HEK293T (cell line): Measurements from ENCODE around the gene NAGK.
"Not testable (repeated sequence)": the region's sequence is repeated elsewhere in the genome, so short reads cannot be mapped to it uniquely, and the experiment has no call there.

Experiments
- CTCF ChIA-PET: fragments of 350-600 bp; formaldehyde crosslinking; extraction: SDS; loops from one replicate; lab custom pipeline; 2021; ENCODE audit warnings: antibody characterized with exemption, inconsistent platforms; lab: Yijun Ruan, JAX
- POLR2A ChIA-PET: fragments of 350-600 bp; formaldehyde crosslinking; extraction: SDS; loops from one replicate; lab custom pipeline; 2020; ENCODE audit warnings: antibody characterized with exemption, inconsistent platforms; lab: Yijun Ruan, JAX
- DNase-seq: peaks from one replicate; pipeline ENCODE4 v3.0.0; 2012; ENCODE audit warnings: mixed read lengths; ENCODE audit errors: extremely low spot score
- ARNT ChIP-seq: fragments of 450-650 bp; IDR thresholded peaks from 2 replicates; pipeline ENCODE4 v1.6.1; 2017; ENCODE audit warnings: mild to moderate bottlenecking
- BHLHE40 ChIP-seq: fragments of 450-650 bp; IDR thresholded peaks from 2 replicates; pipeline ENCODE4 v1.6.1; 2016; ENCODE audit warnings: mild to moderate bottlenecking, moderate library complexity, borderline replicate concordance
- CTBP1 ChIP-seq: fragments of 450-650 bp; IDR thresholded peaks from 2 replicates; pipeline ENCODE4 v1.6.1; 2016; ENCODE audit warnings: borderline replicate concordance
- ELF4 ChIP-seq: fragments of 450-650 bp; IDR thresholded peaks from 2 replicates; pipeline ENCODE4 v1.6.1; 2017; ENCODE audit warnings: antibody characterized with exemption
- FOXA1 ChIP-seq: fragments of 450-650 bp; IDR thresholded peaks from 2 replicates; pipeline ENCODE4 v1.6.1; 2016; ENCODE audit warnings: mild to moderate bottlenecking
- FOXK2 ChIP-seq: fragments of 450-650 bp; IDR thresholded peaks from 2 replicates; pipeline ENCODE4 v1.6.1; 2016; ENCODE audit warnings: mild to moderate bottlenecking
- FOXM1 ChIP-seq: fragments of 450-650 bp; IDR thresholded peaks from 2 replicates; pipeline ENCODE4 v1.6.1; 2017; ENCODE audit warnings: mild to moderate bottlenecking, borderline replicate concordance
- HDGF ChIP-seq: fragments of 450-650 bp; IDR thresholded peaks from 2 replicates; pipeline ENCODE4 v1.6.1; 2017; ENCODE audit warnings: antibody characterized with exemption, borderline replicate concordance
- L3MBTL2 ChIP-seq: fragments of 450-650 bp; conservative IDR thresholded peaks from 2 replicates; pipeline ENCODE4 v1.6.1; 2016; ENCODE audit warnings: mild to moderate bottlenecking
- LEF1 ChIP-seq: fragments of 450-650 bp; IDR thresholded peaks from 2 replicates; pipeline ENCODE4 v1.6.1; 2017; ENCODE audit warnings: mild to moderate bottlenecking, borderline replicate concordance
- NFRKB ChIP-seq: fragments of 450-650 bp; IDR thresholded peaks from 2 replicates; pipeline ENCODE4 v1.6.1; 2016; ENCODE audit warnings: mild to moderate bottlenecking, moderate library complexity
- SP1 ChIP-seq: fragments of 450-650 bp; IDR thresholded peaks from 2 replicates; pipeline ENCODE4 v1.6.1; 2017
- SUZ12 ChIP-seq: fragments of 450-650 bp; IDR thresholded peaks from 2 replicates; pipeline ENCODE4 v1.6.1; 2016; ENCODE audit warnings: mild to moderate bottlenecking
- TARDBP ChIP-seq: fragments of 450-650 bp; IDR thresholded peaks from 2 replicates; pipeline ENCODE4 v1.6.1; 2016
- ZNF384 ChIP-seq: fragments of 450-650 bp; IDR thresholded peaks from 2 replicates; pipeline ENCODE4 v1.6.1; 2016
- TF ChIP-seq, protein P1 (sequence below): fragments of 450-650 bp; IDR thresholded peaks from 2 replicates; pipeline ENCODE4 v1.6.1; 2016

Gene NAGK

DNA sequence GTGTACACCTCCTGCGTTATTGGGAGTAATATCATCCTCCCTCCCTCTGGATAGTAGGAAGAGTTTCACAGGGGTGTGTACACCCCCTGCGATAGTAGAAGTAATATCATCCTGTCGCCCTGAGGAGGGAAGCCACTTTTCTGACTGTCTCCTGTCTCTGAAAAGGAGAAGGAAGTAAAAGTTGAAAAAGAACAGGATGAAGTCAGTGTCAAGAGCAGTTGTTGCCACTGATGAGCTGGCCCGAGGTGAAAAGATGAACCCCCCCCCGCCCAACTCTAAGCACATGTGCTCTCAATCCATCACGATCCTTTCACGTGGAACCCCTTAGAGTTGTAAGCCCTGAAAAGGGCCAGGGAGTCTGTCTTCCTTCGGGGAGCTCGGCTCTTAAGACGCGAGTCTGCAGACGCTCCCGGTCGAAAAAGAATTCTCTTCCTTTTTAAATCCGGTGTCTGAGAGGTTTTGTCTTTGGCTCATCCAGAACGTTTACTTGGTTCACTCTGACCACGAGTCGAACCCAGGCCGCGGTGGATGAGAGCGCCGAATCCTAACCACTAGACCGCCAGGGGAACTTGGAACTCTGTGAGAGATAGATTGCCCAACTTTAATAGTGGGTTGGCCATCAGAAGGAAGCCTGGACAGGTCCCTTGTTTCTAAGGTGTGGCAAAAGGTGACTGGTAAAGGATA, 22.4 kb upstream of the NAGK start:
- DNase-seq, result no peak
- TF ChIP-seq FOXM1, result no peak
- no peak for TF ChIP-seq HDGF
- no peak for TF ChIP-seq SP1
- TF ChIP-seq FOXA1, result no peak
- no peak for TF ChIP-seq ARNT
- no peak for TF ChIP-seq NFRKB
- ChIA-PET POLR2A (interaction anchor here (3.4 kb wide), 1 partner anchor 22 kb away, joined by 19 read pairs; the partner anchor contains the start of gene NAGK), CTCF (no interaction called here)

GRCh38 chr2:71048096-71048495, 20.4 kb upstream of the NAGK start:
- POLR2A ChIA-PET, result interaction anchor here (3.4 kb wide), 1 partner anchor 20 kb away, joined by 19 read pairs; the partner anchor contains the start of gene NAGK

DNA sequence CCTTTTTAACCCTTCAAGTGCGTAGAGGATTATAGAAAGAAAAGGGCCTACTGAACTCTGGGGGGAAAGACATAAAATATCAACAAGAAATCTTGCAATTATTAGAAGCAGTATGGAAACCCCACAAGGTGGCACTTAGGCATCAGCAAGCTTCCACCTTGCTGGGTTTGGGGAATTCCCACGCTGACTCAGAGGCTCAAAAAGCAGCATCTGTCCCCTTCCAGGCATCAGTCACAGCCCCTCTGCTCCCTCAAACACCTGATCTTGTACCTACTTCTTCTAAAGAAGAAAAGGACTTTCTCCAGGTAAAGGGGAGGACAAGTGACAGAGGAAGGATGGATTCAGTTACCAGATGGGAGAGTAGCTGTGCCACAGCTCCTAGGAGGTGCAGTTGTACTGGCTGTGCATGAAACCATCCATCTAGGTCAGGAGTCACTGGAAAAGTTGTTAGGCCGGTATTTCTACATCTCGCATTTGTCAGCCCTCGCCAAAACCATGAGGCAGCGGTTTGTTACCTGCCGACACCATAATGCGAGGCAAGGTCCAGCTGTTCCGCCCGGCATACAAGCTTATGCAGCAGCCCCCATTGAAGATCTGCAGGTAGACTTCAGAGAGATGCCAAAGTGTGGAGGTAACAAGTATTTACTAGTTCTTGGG, 18.6 kb upstream of the NAGK start:
- CTCF ChIA-PET, DNase-seq: not testable (repeated sequence)

More at GRCh38 chr2:71048096-71048495, 20.4 kb upstream of the NAGK start:
- TF ChIP-seq, protein P1, sequence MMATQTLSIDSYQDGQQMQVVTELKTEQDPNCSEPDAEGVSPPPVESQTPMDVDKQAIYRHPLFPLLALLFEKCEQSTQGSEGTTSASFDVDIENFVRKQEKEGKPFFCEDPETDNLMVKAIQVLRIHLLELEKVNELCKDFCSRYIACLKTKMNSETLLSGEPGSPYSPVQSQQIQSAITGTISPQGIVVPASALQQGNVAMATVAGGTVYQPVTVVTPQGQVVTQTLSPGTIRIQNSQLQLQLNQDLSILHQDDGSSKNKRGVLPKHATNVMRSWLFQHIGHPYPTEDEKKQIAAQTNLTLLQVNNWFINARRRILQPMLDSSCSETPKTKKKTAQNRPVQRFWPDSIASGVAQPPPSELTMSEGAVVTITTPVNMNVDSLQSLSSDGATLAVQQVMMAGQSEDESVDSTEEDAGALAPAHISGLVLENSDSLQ, result no peak
- TF ChIP-seq BHLHE40 (no peak), NFRKB (no peak), CTBP1 (no peak), ARNT (no peak), SP1 (no peak), FOXA1 (no peak), FOXM1 (no peak), TARDBP (no peak), ELF4 (no peak), LEF1 (no peak), FOXK2 (no peak)
- CTCF ChIA-PET, result no interaction called here
- no peak for DNase-seq

DNA sequence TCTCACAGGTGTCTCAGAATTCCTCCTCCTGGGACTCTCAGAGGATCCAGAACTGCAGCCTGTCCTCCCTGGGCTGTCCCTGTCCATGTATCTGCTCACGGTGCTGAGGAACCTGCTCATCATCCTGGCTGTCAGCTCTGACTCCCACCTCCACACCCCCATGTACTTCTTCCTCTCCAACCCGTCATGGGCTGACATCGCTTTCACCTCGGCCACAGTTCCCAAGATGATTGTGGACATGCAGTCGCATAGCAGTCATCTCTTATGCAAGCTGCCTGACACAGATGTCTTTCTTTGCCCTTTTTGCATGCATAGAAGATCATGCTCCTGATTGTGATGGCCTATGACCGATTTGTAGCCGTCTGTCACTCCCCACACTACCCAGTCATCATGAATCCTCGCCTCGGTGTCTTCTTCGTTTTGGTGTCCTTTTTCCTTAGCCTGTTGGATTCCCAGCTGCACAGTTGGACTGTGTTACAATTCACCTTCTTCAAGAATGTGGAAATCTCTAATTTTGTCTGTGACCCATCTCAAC, 13.2 kb upstream of the NAGK start:
- CTCF ChIA-PET, DNase-seq, POLR2A ChIA-PET: not testable (repeated sequence)

More for the DNA sequence above, 18.6 kb upstream of the NAGK start:
- POLR2A ChIA-PET, result interaction anchor here (1.1 kb wide), 1 partner anchor 19 kb away, joined by 6 read pairs; the partner anchor contains the start of gene NAGK

DNA sequence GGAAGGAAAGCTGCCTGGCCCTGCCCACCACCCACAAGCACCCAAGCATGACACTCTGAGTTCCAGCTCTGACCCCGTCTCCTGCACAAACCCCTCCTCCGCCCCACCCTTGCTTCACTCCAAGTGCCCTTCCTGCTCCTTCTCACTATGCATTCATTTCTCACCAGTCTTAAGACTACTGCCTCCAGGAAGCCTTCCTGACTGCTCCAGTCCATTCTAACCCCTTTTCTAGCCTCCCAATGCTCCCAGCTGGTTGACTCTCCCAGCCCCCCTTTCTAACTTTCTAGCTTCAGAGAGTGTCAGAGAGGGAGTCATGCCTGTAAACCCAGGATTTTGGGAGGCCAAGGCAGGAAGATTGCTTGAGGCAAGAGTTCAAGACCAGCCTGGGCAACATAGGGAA, 8.2 kb upstream of the NAGK start:
- POLR2A ChIA-PET, result interaction anchor here (4.3 kb wide), 1 partner anchor 8 kb away, joined by 24 read pairs; the partner anchor contains the start of gene NAGK
- DNase-seq, result no peak
- TF ChIP-seq FOXA1, result no peak
- no peak for TF ChIP-seq L3MBTL2
- no peak for TF ChIP-seq HDGF
- TF ChIP-seq, protein P1, result no peak
- CTCF ChIA-PET, result no interaction called here

- TF ChIP-seq NFRKB (no peak), ARNT (no peak), ELF4 (no peak), ZNF384 (no peak)
- ChIA-PET CTCF (no interaction called here), POLR2A (interaction anchor here (4.3 kb wide), 1 partner anchor 8 kb away, joined by 24 read pairs; the partner anchor contains the start of gene NAGK)
- no peak for DNase-seq
Observed at GRCh38 chr2:71060871-71061270, 7.6 kb upstream of the NAGK start.

- POLR2A ChIA-PET, result no interaction called here
- CTCF ChIA-PET, result no interaction called here
Observed at GRCh38 chr2:71063216-71063615, 5.2 kb upstream of the NAGK start.

More at GRCh38 chr2:71063216-71063615, 5.2 kb upstream of the NAGK start:
- TF ChIP-seq SP1 (no peak), HDGF (no peak), FOXM1 (no peak), NFRKB (no peak), TARDBP (no peak), L3MBTL2 (no peak), SUZ12 (no peak), FOXK2 (no peak), ELF4 (no peak), LEF1 (no peak), ZNF384 (no peak), FOXA1 (no peak), CTBP1 (no peak), ARNT (no peak), BHLHE40 (no peak)
- TF ChIP-seq, protein P1, result no peak
- DNase-seq, result no peak
